ENCODE data around the gene FURIN.
"Not testable (repeated sequence)": the region's sequence is repeated elsewhere in the genome, so short reads cannot be mapped to it uniquely, and the experiment has no call there.

FURIN gene

GRCh38 chr15:90916461-90916860 is 48.1 kb downstream of the FURIN start:
- no peak for DNase-seq (ENCODE audit: low read depth)

DNA sequence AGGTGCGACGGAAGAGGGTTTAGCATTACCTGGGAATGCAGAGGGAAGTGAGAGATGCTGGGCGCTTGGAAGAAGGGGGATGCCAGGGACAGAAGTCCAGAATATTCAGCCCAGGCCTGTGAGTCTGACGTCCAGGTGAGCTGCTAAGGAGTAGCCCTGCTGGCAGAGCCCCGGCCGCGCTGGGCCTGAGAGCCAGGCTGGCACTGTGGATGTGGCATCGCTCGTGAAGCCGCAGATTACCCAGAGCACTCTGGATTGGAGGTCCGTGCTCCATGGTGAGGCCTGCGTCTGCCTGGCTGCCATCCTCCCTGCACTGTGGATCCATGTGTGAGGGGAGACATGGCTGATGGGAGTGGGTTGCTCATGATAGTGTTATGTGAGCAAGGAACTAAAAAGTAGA is 49.2 kb downstream of the FURIN start:
- no peak for DNase-seq (ENCODE audit: low read depth)

DNA sequence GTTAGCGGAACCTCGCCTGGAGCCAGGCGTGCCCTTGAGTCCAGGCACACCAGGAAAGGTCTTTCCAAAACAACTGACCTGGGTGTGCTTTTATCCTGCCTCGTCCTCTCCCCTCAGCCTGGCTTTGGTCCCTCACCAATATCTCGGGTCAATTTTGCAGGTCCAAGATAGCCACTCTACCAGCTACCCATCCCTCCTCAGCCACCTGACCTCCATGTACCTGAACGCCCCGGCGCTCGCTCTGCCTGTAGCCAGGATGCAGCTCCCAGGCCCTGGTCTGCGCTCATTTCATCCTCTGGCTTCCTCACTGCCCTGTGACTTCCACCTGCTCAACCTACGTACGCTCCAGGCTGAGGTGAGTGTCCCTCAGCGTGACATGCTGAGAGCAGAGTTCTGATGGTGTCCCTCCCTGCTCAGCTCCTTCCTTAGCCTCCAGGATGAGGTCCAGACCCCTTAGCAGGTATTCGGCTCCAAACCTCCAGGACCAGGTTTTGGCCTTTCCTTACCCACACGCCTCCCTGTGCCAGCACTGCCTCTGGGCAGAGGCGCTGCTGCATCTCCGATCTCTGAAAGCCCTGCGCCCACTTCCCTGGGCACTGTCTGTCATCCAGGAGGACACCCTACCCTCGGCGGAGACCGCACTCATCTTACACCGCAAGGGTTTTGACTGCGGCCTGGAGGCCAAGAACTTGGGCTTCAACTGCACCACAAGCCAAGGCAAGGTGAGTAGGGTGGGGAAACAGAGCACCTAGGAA is 49.8 kb downstream of the FURIN start:
- no peak for DNase-seq (ENCODE audit: low read depth)

DNA sequence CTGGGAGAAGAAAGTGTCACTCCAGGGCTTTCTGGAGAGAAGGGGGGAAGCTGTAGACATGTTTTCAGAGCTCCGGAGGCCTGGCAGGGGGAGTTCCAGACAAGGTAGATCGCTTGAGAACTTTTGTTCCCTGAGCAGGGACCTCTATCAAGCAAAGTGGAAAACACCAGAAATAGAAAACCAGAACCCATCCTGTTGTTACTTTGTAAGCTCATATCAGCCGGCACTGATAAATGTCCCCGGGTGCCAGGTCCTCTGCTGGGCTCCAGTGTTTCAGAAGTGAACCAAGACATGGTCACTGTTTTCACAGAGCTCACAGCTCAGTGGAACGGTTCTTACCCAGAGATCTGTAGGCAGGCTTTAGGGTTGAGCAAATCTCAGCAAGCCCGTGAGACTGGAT is 50.4 kb downstream of the FURIN start:
- no peak for DNase-seq (ENCODE audit: low read depth)

- DNase-seq (ENCODE audit: low read depth): no peak
Measured at GRCh38 chr15:90921887-90922286, 53.5 kb downstream of the FURIN start.

- not testable (repeated sequence) for DNase-seq (ENCODE audit: low read depth)
Measured at GRCh38 chr15:90922712-90923322, 54.4 kb downstream of the FURIN start.

DNA sequence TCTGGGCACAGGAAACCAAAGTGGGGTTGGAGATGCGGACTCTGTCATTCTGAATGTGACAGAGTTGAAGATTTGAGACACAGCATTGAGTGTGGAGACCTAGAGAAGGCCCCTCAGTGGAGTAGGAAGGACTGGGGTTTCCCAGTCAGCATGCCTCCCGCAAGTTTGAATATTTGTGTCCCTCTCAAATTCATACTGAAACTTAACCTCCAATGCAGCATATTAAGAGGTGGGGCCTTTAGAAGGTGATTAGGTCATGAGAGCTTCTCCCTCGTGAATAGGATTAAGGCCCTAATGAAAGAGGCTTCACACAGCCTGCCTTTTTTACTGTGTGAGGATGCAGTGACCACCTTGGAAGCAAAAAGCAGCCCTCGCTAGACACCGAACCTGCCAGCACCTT is 56.0 kb downstream of the FURIN start:
- DNase-seq (ENCODE audit: low read depth): no peak

DNA sequence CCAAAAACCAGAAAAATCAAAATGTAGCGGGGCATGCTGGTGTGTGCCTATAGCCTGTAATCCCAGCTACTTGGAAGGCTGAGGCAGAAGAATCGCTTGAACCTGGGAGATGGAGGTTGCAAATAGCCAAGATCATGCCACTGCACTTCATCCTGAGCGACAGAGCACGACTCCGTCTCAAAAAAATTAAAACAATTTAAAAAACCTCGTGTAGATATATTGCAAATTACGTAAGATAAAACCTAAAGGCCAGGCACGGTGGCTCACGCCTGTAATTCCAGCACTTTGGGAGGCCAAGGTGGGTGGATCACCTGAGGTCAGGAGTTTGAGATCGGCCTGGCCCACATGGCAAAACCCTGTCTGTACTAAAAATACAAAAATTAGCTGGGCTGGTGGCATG is 58.4 kb downstream of the FURIN start:
- not testable (repeated sequence) for DNase-seq (ENCODE audit: low read depth)

DNA sequence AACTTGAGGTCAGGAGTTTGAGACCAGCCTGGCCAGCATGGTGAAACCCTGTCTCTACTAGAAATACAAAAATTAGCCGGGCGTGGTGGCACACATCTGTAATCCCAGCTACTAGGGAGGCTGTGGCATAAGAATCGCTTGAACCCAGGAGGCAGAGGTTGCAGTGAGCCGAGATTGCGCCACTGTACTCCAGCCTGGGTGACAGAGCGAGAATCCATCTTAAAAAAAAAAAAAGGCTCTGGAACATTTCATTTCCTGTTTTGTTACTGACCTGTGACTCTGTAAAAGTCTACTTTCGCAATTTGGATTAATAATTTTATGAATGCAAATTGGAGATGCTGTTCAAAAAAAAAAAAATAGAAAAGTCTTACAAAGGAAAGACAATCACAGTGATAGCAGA is 59.7 kb downstream of the FURIN start:
- DNase-seq (ENCODE audit: low read depth): not testable (repeated sequence)

GRCh38 chr15:90929246-90930019 is 61.0 kb downstream of the FURIN start:
- DNase-seq (ENCODE audit: low read depth): no peak

DNA sequence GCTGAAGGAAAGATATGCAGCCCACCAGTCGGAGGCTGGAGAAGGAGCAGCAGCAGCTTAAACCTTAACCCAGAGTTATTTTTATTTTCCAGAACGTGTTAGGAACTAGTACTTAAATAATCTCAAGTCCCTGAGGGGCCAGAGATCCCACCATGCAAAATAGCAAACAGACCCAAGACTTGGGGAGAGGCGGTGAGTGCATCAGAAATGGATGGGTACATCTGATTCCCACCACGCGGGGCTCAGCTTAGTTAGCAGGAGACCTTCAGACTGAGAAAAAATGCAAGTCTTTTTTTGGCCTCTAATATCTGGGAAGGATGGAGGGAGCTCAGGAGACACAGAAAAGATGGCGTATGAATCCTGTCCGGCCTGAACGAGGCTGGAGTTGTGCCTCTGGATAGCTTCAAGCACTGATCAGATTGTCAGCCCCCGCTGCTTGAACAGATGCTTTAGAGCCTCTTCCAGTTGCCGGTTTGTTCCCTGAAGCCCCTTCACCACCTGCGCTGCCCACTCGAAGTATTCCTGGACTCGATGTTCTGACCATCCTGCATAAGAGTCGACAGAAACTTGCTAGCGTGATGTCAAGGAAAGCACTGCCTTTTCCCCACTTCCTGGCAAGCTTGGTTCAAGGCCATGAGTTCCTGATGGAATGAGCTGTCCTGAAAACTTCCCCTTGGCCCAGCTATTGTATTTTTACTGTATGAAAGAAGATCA is 62.6 kb downstream of the FURIN start:
- DNase-seq (ENCODE audit: low read depth): no peak

GRCh38 chr15:90931575-90931827 is 63.1 kb downstream of the FURIN start:
- DNase-seq (ENCODE audit: low read depth): no peak

- DNase-seq (ENCODE audit: low read depth): peak; percentile 89
Measured at GRCh38 chr15:90931828-90932659, 63.7 kb downstream of the FURIN start, which contains the start of gene HDDC3. TSS of gene HDDC3 (minus strand) at chr15:90932549. CDS start at chr15:90932540, 9 bp downstream.

- DNase-seq (ENCODE audit: low read depth): no peak
Measured at GRCh38 chr15:90932660-90932991, 64.2 kb downstream of the FURIN start.
